GM19328 (cell line): ENCODE results near the gene SPATC1L.
"Not testable (repeated sequence)": the region's sequence is repeated elsewhere in the genome, so short reads cannot be mapped to it uniquely, and the experiment has no call there.

Experiments
- ATAC-seq: cut with Tn5 transposase; IDR thresholded peaks from one replicate; pipeline ENCODE4 v1.9.1; 2021; ENCODE audit warnings: mild to moderate bottlenecking, moderate library complexity; ENCODE audit not compliant: unreplicated experiment

SPATC1L gene

DNA sequence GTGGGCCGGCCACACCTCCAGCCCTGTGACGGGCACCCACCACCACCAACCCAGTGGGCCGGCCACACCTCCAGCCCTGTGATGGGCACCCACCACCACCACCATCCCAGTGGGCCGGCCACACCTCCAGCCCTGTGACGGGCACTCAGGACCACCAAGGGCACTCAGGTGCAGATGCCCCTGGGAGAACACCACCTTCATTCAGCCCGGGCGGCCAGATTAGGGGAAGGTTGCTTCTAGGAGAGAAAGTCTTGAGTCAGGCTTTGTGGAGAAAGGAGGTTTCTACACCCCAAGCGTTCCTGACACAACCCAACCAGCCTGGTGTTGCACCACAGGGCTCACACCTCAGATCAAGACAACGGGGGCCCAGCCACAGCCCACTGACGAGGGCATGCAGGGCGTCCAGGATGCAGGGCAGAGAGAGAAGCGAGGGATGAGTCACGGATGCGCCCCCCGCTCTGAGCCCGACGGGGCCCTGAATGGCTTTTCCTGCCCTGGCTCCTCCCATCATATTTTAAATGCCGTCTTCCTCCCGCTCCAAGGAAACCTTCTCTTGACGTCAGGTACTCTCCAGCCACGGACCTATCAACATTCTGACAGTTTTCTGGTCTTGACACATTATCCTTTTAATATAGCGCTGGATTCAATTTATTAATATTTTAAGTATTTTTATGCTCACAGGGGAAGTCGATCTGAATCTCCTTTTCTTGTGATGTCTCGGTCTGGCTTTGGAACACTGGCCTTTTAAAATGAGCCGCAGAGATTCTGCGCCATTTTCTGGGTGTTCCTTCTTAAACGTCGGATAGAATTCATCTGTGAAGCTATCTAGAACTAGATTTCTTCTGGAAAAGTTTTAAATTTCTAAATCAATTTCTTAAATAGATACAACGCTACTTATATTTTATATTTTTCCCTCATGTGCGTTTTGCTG is 631 bp upstream of the SPATC1L start:
- ATAC-seq: no peak

GRCh38 chr21:46183337-46183909 is 836 bp downstream of the SPATC1L start:
- ATAC-seq: not testable (repeated sequence)

- ATAC-seq: no peak
Measured at GRCh38 chr21:46182548-46183336, 1.5 kb downstream of the SPATC1L start.

GRCh38 chr21:46181953-46182547 is 2.2 kb downstream of the SPATC1L start:
- no peak for ATAC-seq

DNA sequence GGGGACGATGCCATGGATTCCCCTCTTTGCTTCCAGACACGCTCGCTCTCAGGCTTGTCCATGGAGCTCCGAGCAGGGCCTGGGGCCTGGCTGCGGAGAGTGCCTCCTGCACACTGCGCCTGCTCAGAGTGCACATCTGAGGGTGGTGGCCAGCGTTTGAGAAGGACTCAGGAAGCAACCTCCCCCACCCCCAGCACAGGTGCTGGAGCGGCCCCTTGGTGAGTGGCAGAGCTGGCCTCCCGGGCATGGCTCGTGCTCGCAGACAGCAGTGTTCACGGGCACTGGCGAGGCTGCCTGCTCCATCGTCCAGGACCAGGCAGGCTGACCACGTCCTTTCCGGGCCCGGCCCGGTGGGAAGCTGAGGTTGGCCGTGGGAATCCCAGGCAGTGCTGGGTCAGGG is 2.8 kb downstream of the SPATC1L start:
- ATAC-seq: no peak

DNA sequence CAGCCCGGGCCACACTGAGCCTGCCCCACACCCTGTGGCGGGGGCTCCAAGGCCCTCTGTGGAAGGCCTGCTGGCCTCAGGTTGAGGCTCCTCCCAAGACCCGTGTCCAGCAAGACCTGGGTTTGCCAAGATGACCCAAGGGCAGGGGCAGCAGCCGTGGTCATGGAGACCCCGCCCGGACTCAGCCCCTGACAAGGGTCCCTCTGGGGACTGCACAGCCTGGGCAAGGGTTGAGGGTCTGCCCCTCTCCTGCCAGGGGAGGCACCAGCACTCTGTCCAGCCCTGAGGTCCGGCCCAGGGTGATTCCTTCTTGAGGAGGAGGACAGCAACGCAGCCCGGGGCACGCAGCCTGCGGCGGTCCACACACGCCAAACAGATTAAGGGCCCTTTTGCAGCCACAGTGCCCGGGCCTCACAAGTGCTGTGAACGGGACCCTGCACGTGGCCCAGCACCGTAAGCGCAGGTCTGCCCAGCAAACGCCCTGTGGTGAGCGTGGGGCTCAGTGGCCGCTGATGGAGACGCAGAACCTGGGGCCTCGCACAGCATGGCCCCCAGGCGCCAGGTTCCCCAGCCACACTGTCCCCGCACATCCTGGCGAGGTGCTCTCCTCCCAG is 3.4 kb downstream of the SPATC1L start:
- no peak for ATAC-seq

- ATAC-seq: no peak
Measured at GRCh38 chr21:46180079-46180722, 4.1 kb downstream of the SPATC1L start.

- no peak for ATAC-seq
Measured at GRCh38 chr21:46179708-46180078, 4.6 kb downstream of the SPATC1L start.

DNA sequence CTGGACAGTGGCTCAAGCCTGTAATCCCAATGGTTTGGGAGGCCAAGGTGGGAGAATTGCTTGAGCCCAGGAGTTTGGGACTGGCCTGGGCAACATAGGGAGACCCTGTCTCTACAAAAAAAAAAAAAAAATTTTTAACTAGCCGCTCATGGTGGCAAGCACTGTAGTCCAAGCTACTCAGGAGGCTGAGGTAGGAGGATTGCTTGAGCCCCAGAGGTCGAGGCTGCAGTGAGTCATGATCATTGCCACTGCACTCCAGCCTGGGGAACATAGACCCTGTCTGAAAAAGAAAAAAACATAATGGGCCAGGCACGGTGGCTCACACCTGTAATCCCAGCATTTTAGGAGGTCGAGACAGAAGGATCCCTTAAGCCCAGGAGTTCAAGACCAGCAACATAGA is 5.3 kb downstream of the SPATC1L start:
- ATAC-seq: no peak

DNA sequence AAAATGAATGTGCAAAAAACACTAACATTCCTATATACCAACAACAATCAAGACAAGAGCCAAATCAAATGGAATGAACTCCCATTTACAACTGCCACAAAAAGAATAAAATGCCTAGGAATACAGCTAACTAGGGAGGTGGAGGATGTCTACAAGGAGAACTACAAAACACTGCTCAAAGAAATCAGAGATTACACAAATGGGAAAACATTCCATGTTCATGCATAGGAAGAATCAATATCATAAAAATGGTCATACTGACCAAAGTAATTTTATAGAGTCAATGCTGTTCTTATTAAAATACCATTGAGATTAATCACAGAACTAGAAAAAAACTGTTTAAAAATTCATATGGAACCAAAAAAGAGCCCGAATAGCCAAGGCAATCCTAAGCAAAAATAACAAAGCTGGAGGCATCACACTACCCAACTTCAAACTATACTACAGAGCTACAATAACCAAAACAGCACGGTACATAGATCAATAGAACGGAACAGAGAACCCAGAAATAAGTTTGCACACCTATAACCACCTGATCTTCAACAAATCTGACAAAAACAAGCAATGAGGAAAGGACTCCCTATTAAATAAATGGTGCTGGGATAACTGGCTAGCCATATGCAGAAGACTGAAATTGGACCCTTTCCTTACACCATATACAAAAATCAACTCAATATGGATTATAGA is 7.7 kb downstream of the SPATC1L start:
- not testable (repeated sequence) for ATAC-seq

- ATAC-seq: no peak
Measured at GRCh38 chr21:46173573-46173972, 10.7 kb downstream of the SPATC1L start.

DNA sequence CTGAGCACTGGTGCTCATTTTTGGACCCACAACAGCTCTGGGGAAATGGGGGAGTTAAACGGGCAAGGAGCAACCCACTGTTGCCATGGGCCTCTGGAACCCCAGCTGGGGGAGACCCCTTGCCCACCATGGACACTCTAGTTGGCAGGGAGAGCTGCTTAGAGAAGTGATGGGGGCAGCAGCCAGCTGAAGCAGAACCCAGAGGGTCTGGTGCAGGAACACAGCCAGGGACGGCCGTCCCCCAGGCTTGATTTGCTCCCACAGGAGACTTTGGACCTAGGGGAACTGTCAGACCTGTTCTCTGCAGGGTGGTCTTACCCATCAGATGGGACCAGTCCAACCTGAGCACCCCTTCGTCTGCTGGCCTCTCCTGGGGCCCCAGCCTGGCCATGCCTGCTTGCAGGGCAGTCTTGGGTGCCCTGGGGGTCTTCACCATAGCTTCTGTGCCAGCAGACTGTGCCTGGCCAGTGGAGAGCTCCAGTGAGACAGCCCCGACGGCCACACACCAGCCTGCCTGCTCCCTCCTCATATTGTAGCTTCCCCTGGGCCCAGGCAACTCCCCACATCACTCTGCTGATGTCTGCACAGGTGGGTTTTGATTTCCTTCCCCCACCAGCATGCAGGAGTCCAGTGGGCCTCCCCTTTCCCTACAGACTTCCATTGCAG is 11.3 kb downstream of the SPATC1L start:
- ATAC-seq: no peak

- no peak for ATAC-seq
Measured at GRCh38 chr21:46171996-46172862, 12.0 kb downstream of the SPATC1L start.

DNA sequence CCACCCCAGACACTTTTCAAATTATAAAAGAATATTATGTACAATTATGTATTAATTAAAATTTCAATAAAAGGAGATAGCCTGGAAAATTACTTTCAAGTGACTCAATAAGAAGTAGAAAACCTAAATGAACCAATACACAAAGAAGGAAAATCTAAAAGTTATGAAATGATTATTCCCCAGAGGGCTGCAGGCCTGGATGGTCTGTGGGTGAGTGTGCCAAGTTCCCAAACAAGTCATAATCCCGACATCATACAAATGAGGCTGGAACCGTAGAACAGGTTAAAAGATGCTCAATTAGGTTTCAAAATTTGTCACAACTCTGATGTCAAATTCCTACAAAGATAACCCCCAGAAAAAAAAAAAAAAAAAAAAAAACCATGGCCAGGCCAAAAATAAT is 12.7 kb downstream of the SPATC1L start:
- no peak for ATAC-seq

DNA sequence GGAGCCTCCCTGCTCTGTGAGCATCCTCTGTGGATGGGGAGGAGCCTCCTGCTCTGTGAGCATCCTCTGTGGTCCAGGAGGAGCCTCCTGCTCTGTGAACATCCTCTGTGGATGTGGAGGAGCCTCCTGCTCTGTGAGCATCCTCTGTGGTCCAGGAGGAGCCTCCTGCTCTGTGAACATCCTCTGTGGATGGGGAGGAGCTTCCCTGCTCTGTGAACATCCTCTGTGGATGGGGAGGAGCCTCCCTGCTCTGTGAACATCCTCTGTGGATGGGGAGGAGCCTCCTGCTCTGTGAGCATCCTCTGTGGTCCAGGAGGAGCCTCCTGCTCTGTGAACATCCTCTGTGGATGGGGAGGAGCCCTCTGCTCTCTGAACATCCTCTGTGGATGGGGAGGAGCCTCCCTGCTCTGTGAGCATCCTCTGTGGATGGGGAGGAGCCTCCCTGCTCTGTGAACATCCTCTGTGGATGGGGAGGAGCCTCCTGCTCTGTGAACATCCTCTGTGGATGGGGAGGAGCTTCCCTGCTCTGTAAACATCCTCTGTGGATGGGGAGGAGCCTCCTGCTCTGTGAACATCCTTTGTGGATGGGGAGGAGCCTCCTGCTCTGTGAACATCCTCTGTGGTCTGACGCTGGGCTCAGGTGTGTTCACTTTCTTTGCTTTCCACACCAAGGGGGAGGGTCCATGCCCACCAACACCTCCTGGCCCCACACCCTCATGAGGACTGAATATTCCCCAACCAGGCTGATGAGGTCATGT is 13.6 kb downstream of the SPATC1L start:
- ATAC-seq: not testable (repeated sequence)

DNA sequence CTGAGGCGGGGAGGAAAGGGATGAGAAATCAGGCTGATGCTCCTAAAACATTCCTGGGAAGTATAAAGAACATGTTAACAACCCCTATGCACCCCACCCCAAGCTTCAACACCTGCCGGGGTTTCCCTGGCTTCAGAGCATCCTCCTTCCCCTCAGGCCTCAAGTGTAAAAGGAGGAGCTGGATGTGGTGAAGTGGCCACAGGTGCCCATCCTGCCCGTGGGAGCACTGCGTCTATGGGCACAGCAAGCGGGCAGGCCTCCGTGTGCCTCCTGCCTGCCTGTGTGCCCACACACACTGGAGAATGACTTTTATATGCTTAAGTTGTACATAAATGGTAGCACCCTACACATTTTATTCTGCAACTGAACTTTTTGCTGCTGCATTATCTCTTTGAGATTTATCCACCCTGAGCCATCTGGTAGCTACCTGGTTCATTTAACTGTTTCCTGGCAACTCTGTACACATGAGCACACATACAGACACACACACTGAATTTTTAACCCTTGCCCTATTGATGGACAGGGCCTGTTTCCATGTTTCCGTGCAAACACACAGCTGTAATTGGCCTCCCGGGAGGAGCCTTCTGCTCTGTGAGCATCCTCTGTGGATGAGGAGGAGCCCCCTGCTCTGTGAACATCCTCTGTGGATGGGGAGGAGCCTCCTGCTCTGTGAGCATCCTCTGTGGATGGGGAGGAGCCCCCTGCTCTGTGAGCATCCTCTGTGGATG is 15.4 kb downstream of the SPATC1L start:
- ATAC-seq: no peak

GRCh38 chr21:46168238-46168637 is 16.0 kb downstream of the SPATC1L start:
- ATAC-seq: no peak
